ENCODE measurements around the gene PPP1R14B. TPM values are rescaled to one million over a fixed set of nuclear protein-coding genes. Genes with fewer than 3 reads are reported as not detected.

PPP1R14B gene
- total and polyA plus RNA-seq, 2 of the 13 experiments (the other 11 are each of a cell fraction or from before 2014, with no cell fraction given), result 110 to 148 TPM

DNA sequence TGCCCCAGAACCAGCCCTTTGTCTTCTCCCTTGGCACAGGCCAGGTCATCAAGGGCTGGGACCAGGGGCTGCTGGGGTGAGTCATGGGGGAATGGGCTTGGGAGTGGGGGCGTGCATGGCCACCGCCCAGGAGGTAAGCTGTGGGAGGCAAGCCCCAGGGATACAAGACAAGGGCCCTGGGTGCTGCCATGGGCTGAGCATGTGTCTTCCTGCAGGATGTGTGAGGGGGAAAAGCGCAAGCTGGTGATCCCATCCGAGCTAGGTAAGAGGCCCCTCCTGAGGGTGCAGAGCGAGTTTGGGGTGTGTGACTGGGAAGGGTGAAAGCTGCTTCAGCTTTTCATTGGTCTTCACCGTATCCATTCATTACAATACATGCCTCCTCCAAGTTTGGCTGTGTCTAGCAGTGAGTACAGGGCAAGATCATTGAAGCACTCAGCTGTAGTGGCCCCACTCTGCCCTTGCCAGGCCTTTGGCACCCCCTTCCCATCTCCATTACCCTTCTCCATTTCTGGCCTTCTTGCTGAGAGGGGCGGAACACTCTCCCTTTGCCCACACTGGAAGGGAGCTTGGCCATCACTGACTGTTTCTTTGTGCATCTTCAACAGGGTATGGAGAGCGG lies 3.4 kb downstream of the PPP1R14B start (continued):
- TF ChIP-seq JARID2 (CRISPR knock-in tag; IDR thresholded peaks at IDR 0.05; ENCODE audit: insufficient replicate concordance) (no peak), SALL2 (CRISPR knock-in tag; IDR thresholded peaks at IDR 0.05) (no peak), NFRKB (IDR thresholded peaks at IDR 0.05) (no peak), AGO2 (optimal IDR thresholded peaks at IDR 0.05; ENCODE audit: low read depth, low read length) (peak; percentile 87), ZNF558 (CRISPR knock-in tag; IDR thresholded peaks at IDR 0.05; ENCODE audit: borderline replicate concordance) (no peak), RBFOX2 (IDR thresholded peaks at IDR 0.05; ENCODE audit: low read depth, low read length) (peak; percentile 48), MED13 (CRISPR knock-in tag; IDR thresholded peaks at IDR 0.05) (no peak), FOXK1 (CRISPR knock-in tag; IDR thresholded peaks at IDR 0.05; ENCODE audit: borderline replicate concordance, low read depth) (no peak), ZNF501 (CRISPR knock-in tag; IDR thresholded peaks at IDR 0.05) (no peak), KDM1A (CRISPR knock-in tag; IDR thresholded peaks at IDR 0.05) (no peak), REPIN1 (CRISPR knock-in tag; IDR thresholded peaks at IDR 0.05; ENCODE audit: borderline replicate concordance, low read depth) (no peak), SOX6 (IDR thresholded peaks at IDR 0.05) (no peak), SOX6 (CRISPR knock-in tag; IDR thresholded peaks at IDR 0.05) (no peak), FOSL2 (CRISPR knock-in tag; IDR thresholded peaks at IDR 0.05) (0 out of 2 replicates have a peak, but pooled peaks have one; percentile 17), POLR2A (IDR thresholded peaks at IDR 0.05; ENCODE audit: insufficient read depth in 1 of 2, low read depth in 2 of 2, low read length in 2 of 2) (peak in 1 of 2 experiments; percentile 15; a peak in 1 of 4 replicates), KLF6 (CRISPR knock-in tag; IDR thresholded peaks at IDR 0.05) (no peak), TCF7 (IDR thresholded peaks at IDR 0.05; ENCODE audit: low read depth) (no peak), ZNF749 (CRISPR knock-in tag; IDR thresholded peaks at IDR 0.05; ENCODE audit: borderline replicate concordance) (0 out of 2 replicates have a peak, but pooled peaks have one; percentile 0), ARID2 (CRISPR knock-in tag; IDR thresholded peaks at IDR 0.05; ENCODE audit: borderline replicate concordance) (no peak), ZNF205 (CRISPR knock-in tag; IDR thresholded peaks at IDR 0.05) (no peak)
- TF ChIP-seq, protein P1, sequence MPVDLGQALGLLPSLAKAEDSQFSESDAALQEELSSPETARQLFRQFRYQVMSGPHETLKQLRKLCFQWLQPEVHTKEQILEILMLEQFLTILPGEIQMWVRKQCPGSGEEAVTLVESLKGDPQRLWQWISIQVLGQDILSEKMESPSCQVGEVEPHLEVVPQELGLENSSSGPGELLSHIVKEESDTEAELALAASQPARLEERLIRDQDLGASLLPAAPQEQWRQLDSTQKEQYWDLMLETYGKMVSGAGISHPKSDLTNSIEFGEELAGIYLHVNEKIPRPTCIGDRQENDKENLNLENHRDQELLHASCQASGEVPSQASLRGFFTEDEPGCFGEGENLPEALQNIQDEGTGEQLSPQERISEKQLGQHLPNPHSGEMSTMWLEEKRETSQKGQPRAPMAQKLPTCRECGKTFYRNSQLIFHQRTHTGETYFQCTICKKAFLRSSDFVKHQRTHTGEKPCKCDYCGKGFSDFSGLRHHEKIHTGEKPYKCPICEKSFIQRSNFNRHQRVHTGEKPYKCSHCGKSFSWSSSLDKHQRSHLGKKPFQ (CRISPR knock-in tag; IDR thresholded peaks at IDR 0.05; ENCODE audit: insufficient replicate concordance), result no peak
- TF ChIP-seq, protein P2, sequence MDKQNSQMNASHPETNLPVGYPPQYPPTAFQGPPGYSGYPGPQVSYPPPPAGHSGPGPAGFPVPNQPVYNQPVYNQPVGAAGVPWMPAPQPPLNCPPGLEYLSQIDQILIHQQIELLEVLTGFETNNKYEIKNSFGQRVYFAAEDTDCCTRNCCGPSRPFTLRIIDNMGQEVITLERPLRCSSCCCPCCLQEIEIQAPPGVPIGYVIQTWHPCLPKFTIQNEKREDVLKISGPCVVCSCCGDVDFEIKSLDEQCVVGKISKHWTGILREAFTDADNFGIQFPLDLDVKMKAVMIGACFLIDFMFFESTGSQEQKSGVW (CRISPR knock-in tag; IDR thresholded peaks at IDR 0.05; ENCODE audit: borderline replicate concordance), result no peak
- TF ChIP-seq, protein P3, sequence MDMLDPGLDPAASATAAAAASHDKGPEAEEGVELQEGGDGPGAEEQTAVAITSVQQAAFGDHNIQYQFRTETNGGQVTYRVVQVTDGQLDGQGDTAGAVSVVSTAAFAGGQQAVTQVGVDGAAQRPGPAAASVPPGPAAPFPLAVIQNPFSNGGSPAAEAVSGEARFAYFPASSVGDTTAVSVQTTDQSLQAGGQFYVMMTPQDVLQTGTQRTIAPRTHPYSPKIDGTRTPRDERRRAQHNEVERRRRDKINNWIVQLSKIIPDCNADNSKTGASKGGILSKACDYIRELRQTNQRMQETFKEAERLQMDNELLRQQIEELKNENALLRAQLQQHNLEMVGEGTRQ (IDR thresholded peaks at IDR 0.05; ENCODE audit: low read depth, low read length), result no peak
- TF ChIP-seq, protein P3 (CRISPR knock-in tag; IDR thresholded peaks at IDR 0.05; ENCODE audit: borderline replicate concordance), result no peak
- TF ChIP-seq, protein P4, sequence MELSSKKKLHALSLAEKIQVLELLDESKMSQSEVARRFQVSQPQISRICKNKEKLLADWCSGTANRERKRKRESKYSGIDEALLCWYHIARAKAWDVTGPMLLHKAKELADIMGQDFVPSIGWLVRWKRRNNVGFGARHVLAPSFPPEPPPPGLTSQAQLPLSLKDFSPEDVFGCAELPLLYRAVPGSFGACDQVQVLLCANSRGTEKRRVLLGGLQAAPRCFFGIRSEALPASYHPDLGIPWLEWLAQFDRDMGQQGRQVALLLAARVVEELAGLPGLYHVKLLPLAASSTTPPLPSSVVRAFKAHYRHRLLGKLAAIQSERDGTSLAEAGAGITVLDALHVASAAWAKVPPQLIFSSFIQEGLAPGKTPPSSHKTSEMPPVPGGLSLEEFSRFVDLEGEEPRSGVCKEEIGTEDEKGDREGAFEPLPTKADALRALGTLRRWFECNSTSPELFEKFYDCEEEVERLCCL (CRISPR knock-in tag; IDR thresholded peaks at IDR 0.05; ENCODE audit: borderline replicate concordance), result no peak
- TF ChIP-seq, protein P5, sequence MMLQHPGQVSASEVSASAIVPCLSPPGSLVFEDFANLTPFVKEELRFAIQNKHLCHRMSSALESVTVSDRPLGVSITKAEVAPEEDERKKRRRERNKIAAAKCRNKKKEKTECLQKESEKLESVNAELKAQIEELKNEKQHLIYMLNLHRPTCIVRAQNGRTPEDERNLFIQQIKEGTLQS (CRISPR knock-in tag; IDR thresholded peaks at IDR 0.05), result no peak

All from HepG2 (cell line).